GM19328 (cell line): Measurements from ENCODE around the gene FBXO42.
A peak's percentile ranks its signal among the peaks of the same experiment; 100 is the strongest.
"Not testable (repeated sequence)": the region's sequence is repeated elsewhere in the genome, so short reads cannot be mapped to it uniquely, and the experiment has no call there.

Experiments used
- ATAC-seq: cut with Tn5 transposase; IDR thresholded peaks from one replicate; pipeline ENCODE4 v1.9.1; 2021; ENCODE audit warnings: mild to moderate bottlenecking, moderate library complexity; ENCODE audit not compliant: unreplicated experiment

Gene FBXO42

DNA sequence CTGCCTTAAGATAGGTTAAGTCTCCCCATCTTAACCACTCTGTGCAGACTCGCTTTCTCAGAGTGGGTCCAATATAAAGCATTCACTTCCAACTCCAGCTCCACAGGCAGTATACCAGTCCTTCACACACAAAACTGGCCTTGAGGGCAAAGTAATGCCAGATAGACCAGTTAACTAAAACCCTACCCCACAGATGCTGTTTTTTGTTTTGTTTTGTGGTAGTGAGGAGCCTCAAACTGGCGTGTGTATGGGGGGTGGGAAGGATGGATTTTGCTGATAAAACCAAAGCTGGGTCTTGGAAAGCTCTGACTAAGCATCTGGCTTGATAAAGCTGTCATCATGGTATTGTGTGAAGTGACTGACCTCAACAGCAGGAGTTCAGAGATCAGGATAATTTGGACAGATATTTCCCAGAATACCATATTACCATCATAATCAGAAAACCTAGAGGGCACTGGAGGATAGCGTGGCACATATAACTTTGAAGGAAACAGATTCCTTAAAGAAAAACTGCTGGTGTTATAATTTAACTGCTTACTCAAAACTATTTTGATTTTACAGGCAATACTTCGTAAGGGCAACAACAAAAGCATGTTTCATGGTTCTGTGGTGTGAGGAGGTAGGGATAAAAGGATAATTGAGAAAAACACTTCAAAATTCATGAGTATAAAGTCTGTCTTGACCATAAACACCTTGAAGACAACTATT lies 85.7 kb downstream of the FBXO42 start:
- ATAC-seq: no peak

DNA sequence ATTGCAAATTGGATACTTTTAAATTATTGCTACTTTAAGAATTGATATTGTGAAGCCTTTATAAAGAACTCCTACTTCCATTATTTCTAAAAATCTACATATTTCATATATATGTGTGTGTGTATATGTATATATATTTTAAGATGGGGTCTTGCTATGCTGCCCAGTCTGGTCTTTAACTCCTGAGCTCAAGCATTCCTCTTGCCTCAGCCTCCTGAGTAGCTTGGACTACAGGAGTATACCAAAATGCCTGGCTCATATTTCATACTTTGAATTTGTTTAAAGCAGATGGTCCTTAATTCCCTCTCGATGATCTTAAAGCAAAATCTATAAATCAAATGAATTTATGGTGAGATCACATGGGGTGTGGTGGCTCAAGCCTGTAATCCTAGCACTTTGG lies 90.2 kb downstream of the FBXO42 start:
- no peak for ATAC-seq

DNA sequence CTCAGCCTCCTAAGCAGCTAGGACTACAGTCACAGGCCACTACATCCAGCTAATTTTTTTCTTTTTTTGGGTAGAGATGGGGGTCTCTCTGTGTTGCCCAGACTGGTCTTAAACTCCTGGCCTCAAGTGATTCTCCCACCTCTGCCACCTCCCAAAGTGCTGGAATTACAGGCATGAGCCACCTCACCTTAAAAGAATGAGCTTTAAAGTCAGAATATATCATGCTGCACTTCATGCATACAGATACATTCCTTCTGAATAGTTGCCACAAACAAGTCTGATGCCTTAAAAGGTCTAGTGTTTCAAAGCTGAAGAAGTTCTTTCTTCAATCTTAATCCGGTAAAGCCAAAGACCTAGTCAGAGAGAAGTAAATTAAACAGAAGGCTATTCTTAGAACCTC lies 91.5 kb downstream of the FBXO42 start:
- no peak for ATAC-seq

DNA sequence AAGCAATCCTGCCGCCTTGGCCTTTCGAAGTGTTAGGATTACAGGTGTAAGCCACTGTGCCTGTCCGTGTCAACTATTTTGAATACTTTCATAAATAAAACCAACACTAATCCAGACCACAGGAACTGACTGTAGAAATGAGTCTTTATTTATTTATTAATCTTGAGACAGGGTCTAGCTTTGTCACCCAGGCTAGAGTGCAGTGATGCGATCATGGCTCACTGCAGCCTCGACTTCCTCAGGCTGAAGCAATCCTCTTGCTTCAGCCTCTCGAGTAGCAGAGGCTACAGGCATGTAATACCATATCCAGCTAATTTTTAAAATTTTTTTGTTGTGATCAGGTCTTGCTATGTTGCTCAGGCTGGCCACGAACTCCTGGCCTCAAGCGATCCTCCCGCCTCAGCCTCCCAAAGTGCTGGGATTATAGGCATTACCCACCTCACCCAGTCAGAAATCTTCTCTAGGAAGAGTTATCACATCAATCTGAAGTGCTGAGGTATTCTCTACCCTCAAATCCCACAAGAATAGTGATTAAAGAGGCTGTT lies 93.6 kb downstream of the FBXO42 start:
- ATAC-seq: no peak

DNA sequence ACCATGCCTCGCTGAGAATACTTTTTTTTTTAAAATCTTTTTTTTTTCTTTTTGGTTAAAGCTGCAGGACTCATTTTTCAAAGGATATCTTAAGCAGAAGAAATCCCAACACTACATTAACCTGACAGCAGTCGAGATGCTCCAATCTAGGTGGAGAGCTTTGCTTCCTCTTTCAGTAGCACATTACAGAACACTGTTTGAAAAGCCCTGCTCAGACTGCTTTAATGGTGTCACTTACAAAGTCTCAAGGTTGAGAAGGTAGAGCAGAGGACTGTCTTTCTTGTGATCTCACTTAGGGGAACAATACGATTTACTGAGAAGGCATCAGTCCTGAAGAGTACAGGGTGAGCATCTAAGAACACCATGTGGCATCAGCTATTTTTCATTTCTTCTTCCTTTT lies 94.3 kb downstream of the FBXO42 start:
- ATAC-seq: no peak

DNA sequence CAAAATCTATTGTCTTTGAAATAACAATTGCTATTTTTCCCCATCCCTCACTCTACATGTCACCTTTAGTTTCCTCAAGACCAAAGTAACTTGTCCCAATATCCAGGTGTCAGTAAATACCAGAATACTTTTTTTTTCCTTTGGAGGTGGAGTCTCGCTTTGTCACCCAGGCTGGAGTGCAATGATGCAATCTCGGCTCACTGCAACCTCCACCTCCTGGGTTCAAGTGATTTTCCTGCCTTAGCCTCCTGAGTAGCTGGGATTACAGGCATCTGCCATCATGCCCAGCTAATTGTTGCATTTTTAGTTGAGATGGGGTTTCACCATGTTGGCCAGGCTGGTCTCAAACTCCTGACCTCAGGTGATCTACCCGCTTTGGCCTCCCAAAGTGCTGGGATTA lies 94.7 kb downstream of the FBXO42 start:
- not testable (repeated sequence) for ATAC-seq

DNA sequence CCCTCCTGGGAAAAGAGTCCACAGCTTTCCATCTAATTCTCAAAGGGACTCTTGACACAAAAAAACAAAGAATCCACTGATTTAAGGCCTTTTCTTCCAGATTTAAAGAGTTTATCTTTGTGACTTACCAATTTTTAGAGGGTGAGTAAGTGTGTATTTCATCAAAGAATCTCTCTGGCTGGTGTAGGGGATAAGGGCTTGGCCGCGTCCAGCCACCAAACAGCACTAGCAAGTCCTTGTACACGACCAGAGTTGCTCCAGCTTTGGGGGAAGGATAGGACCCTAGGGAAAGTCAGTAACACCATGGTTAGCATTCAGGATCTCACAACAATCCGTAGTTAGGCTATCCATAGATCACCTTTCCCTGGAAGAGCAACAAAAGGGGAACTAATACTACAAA lies 95.8 kb downstream of the FBXO42 start:
- no peak for ATAC-seq

DNA sequence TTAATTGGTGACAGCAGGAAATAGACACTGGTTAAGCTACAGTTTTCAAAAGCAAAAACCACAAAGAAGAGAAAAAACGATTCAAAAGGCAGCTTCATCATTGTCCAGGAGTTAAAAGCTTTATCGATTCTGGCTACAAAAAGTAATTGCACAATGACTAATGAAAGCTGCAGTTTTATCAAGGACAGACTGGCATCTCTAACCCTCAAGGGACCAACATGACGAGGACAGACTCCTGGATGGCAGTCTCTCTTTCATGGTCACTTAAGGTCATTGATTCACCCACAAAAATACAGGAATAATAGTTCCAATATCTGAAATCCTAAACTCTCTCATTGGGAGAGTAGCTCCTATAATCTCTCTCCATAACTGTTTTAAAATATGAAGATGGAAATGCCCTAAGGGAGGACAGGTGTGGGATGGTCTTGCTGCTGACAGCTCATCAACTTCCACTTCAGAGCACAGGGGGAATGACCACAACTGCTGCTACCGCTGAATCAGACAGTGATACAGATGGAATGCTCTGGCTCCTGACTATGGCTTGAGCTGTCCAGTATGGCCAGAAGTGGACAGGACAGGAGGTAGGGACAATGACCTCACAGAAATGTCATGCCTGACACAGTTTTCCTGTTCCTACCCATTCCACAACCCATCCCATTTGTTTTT lies 97.9 kb downstream of the FBXO42 start:
- ATAC-seq: no peak

DNA sequence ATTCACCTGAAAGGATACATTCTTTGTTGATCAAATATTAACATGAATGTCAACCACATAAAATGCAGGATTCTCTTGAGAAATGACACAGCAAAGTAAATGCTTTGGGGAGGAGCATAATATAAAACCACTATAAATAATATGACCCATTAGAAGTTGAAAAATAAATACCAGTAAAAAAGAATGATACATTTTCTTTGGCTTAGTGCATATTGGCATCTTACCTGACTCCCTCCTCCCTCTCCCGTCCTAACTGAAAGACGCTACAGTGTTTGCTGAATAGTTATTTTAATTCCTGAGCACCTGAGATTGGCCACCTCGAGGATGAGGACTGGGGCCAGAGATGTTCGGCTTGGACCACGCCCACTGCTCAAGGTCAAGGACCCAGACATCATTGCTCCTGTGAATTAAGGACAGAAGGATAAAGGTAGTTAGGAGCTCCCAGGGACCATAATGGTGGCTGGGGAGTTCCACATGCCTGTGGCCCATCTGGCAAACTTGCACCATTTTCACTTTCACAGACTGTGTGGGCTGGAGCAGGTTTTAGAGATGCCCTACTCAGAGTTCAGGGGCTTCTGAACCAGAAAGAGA lies 98.9 kb downstream of the FBXO42 start:
- no peak for ATAC-seq

DNA sequence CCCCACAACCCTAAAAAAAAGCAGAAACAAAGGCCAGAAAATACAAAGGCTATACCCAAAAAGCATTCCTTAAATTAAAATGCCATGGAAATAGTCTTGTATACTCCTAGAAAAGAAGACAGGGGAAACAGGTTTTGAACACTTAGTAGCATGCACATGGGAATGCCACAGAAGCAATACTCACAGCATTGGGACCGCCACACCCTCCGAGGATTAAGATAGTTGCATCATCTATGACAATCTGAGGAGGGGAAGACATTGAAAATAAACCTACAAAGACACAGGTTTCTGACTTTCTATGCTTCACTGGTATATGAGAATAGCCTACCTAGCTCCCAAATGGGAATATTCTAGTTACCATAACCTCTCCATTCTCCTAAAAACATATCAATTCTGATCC lies 99.4 kb downstream of the FBXO42 start:
- no peak for ATAC-seq

DNA sequence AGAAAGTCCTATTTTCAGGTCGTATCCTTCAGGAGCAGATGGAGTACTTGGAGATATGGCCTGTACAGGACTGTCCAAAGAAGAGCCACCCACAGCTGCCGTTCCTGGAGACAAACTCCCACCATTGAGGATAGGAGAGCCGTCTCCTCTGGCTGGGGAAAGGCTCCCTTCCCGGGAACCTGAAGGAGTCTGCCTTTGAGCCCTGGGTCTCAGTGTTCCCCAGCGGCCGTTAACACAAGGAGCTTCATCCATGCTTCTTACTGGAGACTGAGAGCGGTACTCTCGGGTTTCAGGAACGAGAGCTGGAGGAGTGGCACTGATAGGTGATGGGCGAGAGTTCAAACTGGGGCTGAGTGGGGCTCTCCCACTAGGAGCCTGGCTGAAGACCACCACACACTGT lies 100.9 kb downstream of the FBXO42 start:
- ATAC-seq: no peak

DNA sequence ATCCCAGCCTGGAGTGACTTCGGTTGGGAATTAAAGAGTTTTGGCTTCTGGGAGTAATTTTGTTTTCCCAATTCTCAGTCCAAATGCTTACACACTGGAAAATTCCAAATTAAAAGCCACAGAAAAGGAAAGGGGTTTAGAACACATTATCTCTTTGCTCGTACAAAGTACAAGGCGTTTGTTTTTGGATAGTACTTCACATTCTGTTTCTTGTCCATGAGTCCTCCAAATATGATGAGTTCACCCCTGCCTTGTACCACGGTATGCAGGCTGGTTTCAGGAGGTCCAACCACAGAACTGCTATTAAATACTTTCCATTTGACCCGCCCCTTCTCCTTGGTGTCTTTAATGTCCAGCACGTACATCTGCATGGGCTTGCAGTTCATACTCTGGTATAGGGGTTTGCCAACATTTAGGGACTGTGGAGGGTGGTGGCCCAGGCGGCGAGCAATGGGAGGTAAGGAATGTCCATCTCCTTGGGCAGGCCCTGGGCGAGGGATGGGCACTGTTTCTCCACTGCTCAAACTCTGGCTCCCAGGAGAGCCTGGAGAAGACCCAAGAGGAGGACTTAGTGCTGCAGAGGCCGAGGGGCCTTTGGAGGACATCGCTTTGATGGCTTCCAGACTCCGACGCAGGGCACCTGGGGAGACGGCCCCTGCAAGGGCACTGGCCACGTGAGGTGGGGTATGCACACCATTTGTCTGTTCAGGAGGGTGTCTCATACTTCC lies 101.6 kb downstream of the FBXO42 start:
- no peak for ATAC-seq

DNA sequence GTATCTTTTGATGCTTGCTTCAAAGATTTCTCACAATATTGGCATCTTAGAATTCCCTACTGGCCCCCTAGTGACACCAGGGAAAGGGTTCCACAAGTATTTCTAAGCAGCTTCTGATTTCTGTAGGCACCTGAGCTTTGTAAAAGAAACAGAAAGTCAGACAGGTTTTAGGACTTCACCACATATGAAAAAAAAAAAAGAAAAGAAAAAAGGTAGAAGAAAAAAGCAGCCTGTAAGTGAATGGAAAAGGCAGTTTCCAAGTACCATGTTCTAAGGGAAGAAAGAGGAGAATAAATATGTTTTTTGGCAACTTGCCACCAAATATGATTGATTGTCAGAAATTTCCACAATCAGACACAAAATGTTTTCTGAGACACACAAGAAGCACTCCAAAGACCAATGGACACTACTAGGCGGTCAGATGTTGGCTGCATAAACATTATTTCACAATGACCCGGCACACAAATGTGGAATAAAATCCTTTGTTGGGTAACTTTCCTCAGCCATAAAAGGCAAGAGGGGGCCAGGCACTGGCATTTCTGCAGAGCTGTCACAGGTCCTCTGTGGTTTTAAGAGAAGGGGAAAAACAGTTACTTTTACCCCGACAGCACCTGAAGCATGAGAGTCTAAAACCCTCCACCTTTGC lies 102.6 kb downstream of the FBXO42 start:
- no peak for ATAC-seq

DNA sequence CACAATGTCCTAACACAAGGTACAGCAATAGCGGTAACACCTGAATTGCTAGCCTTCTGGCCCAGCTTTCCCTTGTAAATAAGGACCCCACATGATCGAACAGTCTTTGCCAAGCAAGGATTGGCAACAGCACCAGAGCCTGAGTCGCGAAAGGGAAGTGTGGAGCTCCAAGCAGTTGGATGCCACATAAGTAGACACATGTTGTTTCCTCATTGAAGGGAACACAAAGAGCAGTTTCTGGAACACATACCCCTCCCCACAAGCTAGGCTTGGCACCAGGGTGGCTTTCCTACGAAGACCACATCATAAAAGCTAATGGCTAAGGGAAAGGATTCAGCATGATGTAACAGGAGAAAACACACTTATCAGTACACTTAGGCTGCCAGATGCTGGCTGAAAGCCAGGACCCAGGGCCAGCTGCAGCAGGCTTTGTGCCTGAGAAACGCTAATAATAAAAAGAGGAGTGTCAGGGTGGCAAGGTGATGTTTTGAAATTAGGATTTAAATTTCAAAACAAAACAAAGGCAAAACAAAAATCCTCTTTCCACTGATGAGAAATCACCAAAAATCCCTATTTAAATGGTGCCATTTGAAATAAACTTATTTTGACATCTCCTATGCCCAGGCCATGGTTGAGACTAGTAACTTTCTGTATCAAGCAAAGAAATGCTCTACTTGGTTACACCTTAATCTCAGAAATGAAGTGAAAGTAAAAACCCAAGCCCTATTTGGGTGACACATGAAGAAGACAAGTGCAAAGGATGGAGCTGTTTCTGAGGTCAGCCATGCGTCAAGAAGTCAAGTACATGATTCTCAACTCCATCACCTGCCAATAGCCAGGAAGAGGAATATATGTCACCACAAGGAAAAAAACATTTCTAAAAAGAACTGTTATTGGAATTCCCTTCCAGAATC lies 103.4 kb downstream of the FBXO42 start:
- peak; percentile 53 for ATAC-seq

DNA sequence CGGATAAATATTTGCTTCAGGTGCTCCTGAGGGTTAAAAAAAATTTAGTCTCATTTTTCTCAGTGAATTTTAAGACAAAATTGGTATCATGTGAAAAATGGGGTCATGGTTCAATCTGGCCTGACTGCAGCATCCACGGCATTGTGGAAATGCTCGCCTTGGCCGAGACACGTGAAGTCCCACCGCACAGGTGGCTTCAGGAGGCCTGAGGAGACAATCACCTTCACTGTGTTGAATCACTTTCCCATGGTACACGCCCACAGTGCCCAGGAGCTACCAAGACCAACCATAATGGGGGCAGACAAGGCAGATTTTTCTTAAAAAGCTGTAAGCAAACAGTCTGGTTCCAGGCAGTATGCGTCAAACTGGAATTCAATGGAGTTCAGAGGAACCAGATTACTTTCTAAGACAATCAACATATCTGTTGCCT lies 104.3 kb downstream of the FBXO42 start:
- ATAC-seq: no peak

DNA sequence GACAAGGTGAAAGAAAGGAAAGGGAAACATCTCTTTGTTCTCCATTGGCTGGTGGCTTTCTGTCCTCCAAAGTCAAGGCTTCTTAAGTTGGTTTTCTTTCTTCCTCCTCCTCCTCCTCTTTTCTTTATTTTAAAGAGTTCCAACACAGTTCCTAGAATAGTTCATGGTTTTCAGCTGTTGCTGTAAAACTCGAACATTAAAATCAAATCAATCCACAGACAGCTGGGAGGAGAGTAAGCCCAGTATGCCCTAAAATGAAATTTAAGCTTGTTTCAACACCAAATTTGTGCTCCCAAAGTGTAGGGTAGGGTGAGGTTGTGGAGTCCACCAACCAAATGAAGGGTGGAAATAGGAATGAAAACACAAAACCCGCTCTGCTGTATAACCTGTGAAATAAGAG lies 104.8 kb downstream of the FBXO42 start:
- no peak for ATAC-seq

DNA sequence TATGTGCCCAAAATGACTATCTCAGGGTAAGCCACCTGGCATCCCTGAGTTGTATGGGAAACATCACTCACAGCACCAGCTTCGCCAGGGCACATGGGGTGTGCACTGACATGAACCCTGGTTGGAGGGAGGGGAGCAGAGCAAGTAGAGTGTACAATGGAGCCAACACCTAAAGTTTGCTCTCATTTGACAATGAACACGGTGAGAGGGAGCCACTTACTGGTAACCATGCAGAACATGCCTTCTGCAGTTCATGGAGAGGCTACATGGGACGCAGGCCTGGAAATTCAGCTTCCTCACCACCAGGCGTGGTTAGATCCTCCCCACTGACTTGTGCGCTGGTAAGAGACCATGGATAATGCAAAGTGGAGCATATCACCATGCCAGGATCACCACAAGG lies 105.3 kb downstream of the FBXO42 start:
- ATAC-seq: no peak

DNA sequence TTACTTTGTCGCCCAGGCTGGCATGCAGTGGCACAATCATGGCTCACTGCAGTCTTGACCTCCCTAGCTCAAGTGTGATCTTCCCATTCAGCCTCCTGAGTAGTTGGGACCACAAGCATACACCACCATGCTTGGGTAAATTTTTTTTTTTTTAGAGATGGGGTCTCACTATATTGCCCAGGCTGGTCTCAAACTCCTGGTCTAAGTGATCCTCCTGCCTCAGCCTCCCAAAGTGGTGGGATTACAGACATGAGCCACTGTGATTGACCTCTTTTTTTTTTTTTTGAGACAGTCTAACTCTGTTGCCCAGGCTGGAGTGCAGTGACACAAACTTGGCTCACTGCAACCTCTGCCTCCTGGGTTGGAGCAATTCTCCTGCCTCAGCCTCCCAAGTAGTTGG lies 106.0 kb downstream of the FBXO42 start:
- ATAC-seq: not testable (repeated sequence)

DNA sequence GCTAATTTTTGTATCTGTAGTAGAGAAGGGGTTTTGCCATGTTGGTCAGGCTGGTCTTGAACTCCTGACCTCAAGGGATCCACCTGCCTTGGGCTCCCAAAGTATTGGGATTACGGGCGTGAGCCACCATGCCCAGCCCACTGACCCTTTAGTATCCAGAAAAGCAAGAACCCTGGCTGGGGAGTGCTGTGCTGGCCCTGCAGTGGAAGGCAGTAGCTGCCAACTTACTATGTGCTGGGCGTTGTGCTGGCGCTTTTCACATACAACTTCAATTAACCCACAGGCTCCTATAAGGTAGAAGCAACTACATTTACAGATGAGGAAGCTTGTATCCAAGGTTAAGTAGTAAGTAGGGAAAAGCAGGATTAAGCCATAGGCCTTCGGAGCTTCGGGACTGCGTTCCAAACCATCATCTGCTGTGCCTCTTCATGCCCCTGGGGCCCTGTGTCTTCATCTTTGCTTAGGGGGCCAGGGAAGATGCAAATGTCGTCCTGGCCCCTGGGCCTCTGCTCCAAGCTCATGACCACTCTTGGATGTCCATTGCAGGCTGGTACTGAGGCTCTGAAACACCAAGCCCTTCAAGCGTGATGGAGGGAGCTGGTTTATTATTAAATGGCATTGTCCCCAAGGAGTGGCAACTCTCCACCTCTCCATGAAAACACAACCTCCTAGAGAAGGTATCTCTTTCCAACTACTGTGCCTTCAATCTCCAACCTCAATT lies 106.6 kb downstream of the FBXO42 start:
- no peak for ATAC-seq
